ENCODE results near the gene PARD3. TPM values are rescaled to one million over a fixed set of nuclear protein-coding genes. Genes with fewer than 3 reads are reported as not detected.
A peak's percentile ranks its signal among the peaks of the same experiment; 100 is the strongest.

The PARD3 gene
- total RNA-seq, 6 experiments from 2014 or later: 19.1 to 27.8 (median 22.0) TPM

DNA sequence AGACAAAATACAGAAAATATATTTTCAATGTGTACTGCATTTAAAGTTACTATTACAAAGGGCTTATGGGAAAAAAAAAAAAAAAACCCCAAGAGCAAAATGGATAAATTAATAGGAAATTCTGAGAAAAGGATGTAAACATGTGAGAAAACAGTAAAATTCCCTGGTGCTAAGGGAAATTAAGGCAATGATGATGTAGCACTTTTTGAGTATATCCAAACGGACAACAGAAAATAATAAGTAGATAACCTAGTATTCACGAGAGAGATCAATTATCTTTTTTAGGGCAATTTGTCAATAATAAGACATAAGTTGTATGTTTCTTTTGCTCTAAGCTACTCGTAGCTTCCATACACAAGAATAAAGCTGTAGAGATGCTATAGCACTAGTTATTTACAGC is 80.2 kb downstream of the PARD3 start:
- H3K27me3 ChIP-seq: no peaks in the 10 kb centered on the region
- no peak overlapping the region for H3K4me3 ChIP-seq
- H3K36me3 ChIP-seq: no peaks in the 10 kb centered on the region
- H3K9me3 ChIP-seq: no peaks in the 10 kb centered on the region
- H3K4me1 ChIP-seq: peaks cover 0 to 68% (median 26%) of the 10 kb centered on the region in 4 donors
- no peak overlapping the region for H3K27ac ChIP-seq
- ATAC-seq: no peak
- TF ChIP-seq CTCF (IDR thresholded peaks at IDR 0.05) (no peak), POLR2A (IDR thresholded peaks at IDR 0.05) (no peak)
- no peak for DNase-seq
- WGBS (ENCODE audit: insufficient coverage, low coverage, low lambda C conversion rate, missing lambda C conversion rate): 54% methylated on average over 3 of the region's 3 CpGs
- intact Hi-C loops (cut with DNase I): no loop called here

DNA sequence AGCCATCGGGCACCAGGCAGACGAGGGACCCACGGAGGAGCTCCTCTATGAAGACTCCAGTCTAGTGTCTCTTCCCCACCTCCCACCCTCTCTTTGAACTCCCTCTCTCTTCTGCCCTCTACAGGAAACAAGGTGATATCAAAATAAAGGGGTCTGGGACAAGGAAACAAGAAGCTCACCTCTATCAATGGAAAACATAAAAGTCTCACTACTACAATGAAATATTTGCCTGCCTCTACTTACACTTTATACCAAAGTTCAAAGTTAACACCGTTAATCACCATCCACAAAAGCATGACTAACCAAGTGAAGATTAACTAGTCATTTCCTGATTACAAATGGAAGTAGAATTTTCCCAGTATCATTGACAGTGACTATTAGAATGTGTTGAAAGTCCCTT is 82.2 kb downstream of the PARD3 start:
- Histone ChIP-seq H3K4me3 (no peak overlapping the region), H3K27me3 (no peaks in the 10 kb centered on the region), H3K27ac (no peak overlapping the region), H3K36me3 (no peaks in the 10 kb centered on the region), H3K4me1 (peaks cover 0 to 48% (median 19%) of the 10 kb centered on the region in 4 donors), H3K9me3 (no peaks in the 10 kb centered on the region)
- ATAC-seq: peak in 1 of 4 donors; percentile 26
- 71% methylated on average over 4 of the region's 4 CpGs for WGBS (ENCODE audit: insufficient coverage, low coverage, low lambda C conversion rate, missing lambda C conversion rate)
- DNase-seq: no peak
- intact Hi-C loops (cut with DNase I): no loop called here
- TF ChIP-seq CTCF (IDR thresholded peaks at IDR 0.05): peak in 1 of 4 donors; percentile 10
- TF ChIP-seq POLR2A (IDR thresholded peaks at IDR 0.05): no peak

DNA sequence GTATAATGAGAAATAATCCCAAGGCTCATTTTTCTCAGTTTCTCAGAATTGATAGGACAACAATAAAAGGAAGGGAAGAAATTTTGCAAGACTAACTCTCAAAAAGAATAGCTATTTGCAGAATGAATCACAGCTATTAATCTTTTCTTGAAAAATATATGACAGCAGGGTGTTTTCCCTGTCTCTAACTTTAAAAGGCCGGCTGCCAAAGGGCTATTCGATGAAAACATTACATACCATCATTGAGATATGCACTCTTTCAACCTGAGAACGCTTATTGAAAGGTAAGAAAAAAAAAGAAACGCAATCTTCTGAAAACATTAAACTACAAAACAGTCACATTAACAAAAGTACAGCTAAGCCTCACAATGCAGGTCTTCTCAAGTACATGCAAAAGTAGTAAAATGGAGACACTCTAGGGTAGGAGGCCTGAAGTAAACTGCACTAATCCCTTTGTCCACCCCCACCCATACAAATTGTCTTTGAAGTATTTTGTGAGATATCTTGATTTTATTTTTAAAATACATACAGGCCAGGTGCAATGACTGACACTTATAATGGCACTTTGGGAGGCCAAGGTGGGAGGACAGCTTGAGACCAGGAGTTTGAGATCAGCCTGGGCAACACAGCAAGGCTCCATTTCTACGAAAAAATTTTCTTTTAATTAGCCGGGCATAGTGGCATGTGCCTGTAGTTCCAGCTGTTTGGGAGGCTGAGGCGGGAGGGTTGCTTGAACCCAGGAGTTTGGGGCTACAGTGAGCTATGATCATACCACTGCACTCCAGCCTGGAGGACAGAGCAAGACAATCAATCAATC is 83.0 kb downstream of the PARD3 start:
- H3K4me3 ChIP-seq: no peak overlapping the region
- no peak for TF ChIP-seq CTCF (IDR thresholded peaks at IDR 0.05)
- no peak for TF ChIP-seq POLR2A (IDR thresholded peaks at IDR 0.05)
- H3K4me1 ChIP-seq: peaks cover 0 to 44% (median 18%) of the 10 kb centered on the region in 4 donors
- H3K27ac ChIP-seq: no peak overlapping the region
- WGBS (ENCODE audit: insufficient coverage, low coverage, low lambda C conversion rate, missing lambda C conversion rate): 53% methylated on average over 7 of the region's 7 CpGs
- H3K36me3 ChIP-seq: no peaks in the 10 kb centered on the region
- no peaks in the 10 kb centered on the region for H3K9me3 ChIP-seq
- intact Hi-C loops (cut with DNase I): no loop called here
- H3K27me3 ChIP-seq: no peaks in the 10 kb centered on the region
- DNase-seq: no peak
- ATAC-seq: peak in 1 of 4 donors; percentile 8

- Histone ChIP-seq H3K4me1 (peaks cover 0 to 44% (median 19%) of the 10 kb centered on the region in 4 donors), H3K27me3 (no peaks in the 10 kb centered on the region), H3K36me3 (no peaks in the 10 kb centered on the region), H3K27ac (no peak overlapping the region), H3K9me3 (no peaks in the 10 kb centered on the region), H3K4me3 (no peak overlapping the region)
- DNase-seq (no peak), ATAC-seq (peak in 2 of 4 donors; percentile 13 to 58)
- TF ChIP-seq POLR2A (IDR thresholded peaks at IDR 0.05): no peak
- no peak for TF ChIP-seq CTCF (IDR thresholded peaks at IDR 0.05)
- intact Hi-C loops (cut with DNase I): no loop called here
- 40% methylated on average over 2 of the region's 2 CpGs for WGBS (ENCODE audit: insufficient coverage, low coverage, low lambda C conversion rate, missing lambda C conversion rate)
Measured at GRCh38 chr10:34731213-34731612, 83.9 kb downstream of the PARD3 start.
